Naive thymus-derived CD4-positive, alpha-beta T cell (primary cell): ENCODE data around the gene RASA3. TPM values are rescaled to one million over a fixed set of nuclear protein-coding genes. Genes with fewer than 3 reads are reported as not detected.

Experiments used
- ATAC-seq: fragments of 150-1000 bp; cut with Tn5 transposase; 2 replicates; pipeline ENCODE4 v1.10.0; 2021; ENCODE audit warnings: mild to moderate bottlenecking, moderate library complexity
- CTCF ChIA-PET: fragments of 350-600 bp; sonication (Branson Sonifier 250); formaldehyde crosslinking; loops from one replicate; lab custom pipeline; 2021; ENCODE audit warnings: antibody characterized with exemption; lab: Charles Lee
- POLR2A ChIA-PET: fragments of 350-600 bp; sonication (Branson Sonifier 250); formaldehyde crosslinking; loops from one replicate; lab custom pipeline; 2021; ENCODE audit warnings: antibody characterized with exemption, inconsistent platforms; lab: Charles Lee
- DNase-seq, 9 donors: peaks; one replicate each; pipeline versions ENCODE4 v3.0.0 to v3.0.0-alpha.2; 2020 to 2022; ENCODE audit warnings: mixed read lengths in 1 of 9
- H3K27ac ChIP-seq: one replicate; pipeline ENCODE4 v1.7.0; 2013; ENCODE audit warnings: mild to moderate bottlenecking, low read depth, low read length, moderate library complexity
- H3K27me3 ChIP-seq, 2 donors: one replicate each; pipeline ENCODE4 v1.7.0; 2013; ENCODE audit warnings: low read length in 2 of 2, mild to moderate bottlenecking in 2 of 2, moderate library complexity in 2 of 2; ENCODE audit not compliant: control insufficient read depth in 2 of 2, insufficient read depth in 2 of 2
- H3K36me3 ChIP-seq, 3 experiments: 1 replicate in 2 of 3; 2 replicates in 1 of 3; pipeline ENCODE4 v1.7.0; 2013; ENCODE audit warnings: low read length in 3 of 3, mild to moderate bottlenecking in 3 of 3, moderate library complexity in 1 of 3; ENCODE audit not compliant: insufficient read depth in 3 of 3, control insufficient read depth in 2 of 3
- H3K4me1 ChIP-seq, 2 donors: one replicate each; pipeline ENCODE4 v1.7.0; 2013; ENCODE audit warnings: low read length in 2 of 2, mild to moderate bottlenecking in 2 of 2, moderate library complexity in 1 of 2; ENCODE audit not compliant: control insufficient read depth in 2 of 2, insufficient read depth in 2 of 2
- H3K4me3 ChIP-seq: 2 replicates; pipeline ENCODE4 v1.7.0; 2013; ENCODE audit warnings: mild to moderate bottlenecking, low read length
- H3K9me3 ChIP-seq, 3 experiments: 1 replicate in 2 of 3; 2 replicates in 1 of 3; pipeline ENCODE4 v1.7.0; 2013; ENCODE audit warnings: low read length in 3 of 3; ENCODE audit not compliant: control insufficient read depth in 2 of 3
- H3K27ac Mint-ChIP-seq, 9 donors: one replicate each; pipeline ENCODE4 v1.8.0; 2020 to 2022; ENCODE audit warnings: mixed read lengths in 9 of 9, mild to moderate bottlenecking in 8 of 9, moderate library complexity in 5 of 9, inconsistent platforms in 2 of 9
- H3K27me3 Mint-ChIP-seq, 5 donors: one replicate each; pipeline ENCODE4 v1.8.0; 2021 to 2022; ENCODE audit warnings: mixed read lengths in 5 of 5, mild to moderate bottlenecking in 1 of 5
- H3K36me3 Mint-ChIP-seq, 5 donors: one replicate each; pipeline ENCODE4 v1.8.0; 2020 to 2022; ENCODE audit warnings: mixed read lengths in 5 of 5, mild to moderate bottlenecking in 3 of 5, inconsistent platforms in 1 of 5
- H3K4me1 Mint-ChIP-seq, 7 donors: one replicate each; pipeline ENCODE4 v1.8.0; 2020 to 2022; ENCODE audit warnings: mixed read lengths in 7 of 7, mild to moderate bottlenecking in 3 of 7, inconsistent platforms in 1 of 7
- H3K4me3 Mint-ChIP-seq, 10 donors: one replicate each; pipeline ENCODE4 v1.8.0; 2020 to 2022; ENCODE audit warnings: mild to moderate bottlenecking in 10 of 10, mixed read lengths in 10 of 10, moderate library complexity in 6 of 10, inconsistent platforms in 2 of 10
- H3K9me3 Mint-ChIP-seq, 11 donors: one replicate each; pipeline ENCODE4 v1.8.0; 2020 to 2022; ENCODE audit warnings: mixed read lengths in 11 of 11, mild to moderate bottlenecking in 4 of 11, inconsistent platforms in 1 of 11, moderate library complexity in 1 of 11
- intact Hi-C, 2 donors: fragments of 100-400 bp; cut with micrococcal nuclease; formaldehyde crosslinking; loops; one replicate each; pipeline ENCODE4 v1.15.1; 2023
- polyA plus RNA-seq, 2 donors: library from polyadenylated mRNA; unstranded; fragments of 300-500 nt; fragmentation: Illumina TruSeq; gene quantifications; one replicate each; pipeline ENCODE4 v1.2.3, GENCODE V29; 2021
- total RNA-seq, 6 experiments: library from RNA in 5 of 6; stranded (reverse) in 5 of 6; gene quantifications; 1 replicate in 5 of 6; 2 replicates in 1 of 6; pipeline ENCODE4 v1.2.3 and lab custom pipeline; 2021 to 2026

Gene RASA3
- total and polyA plus RNA-seq, 7 experiments from 2014 or later: 109 to 227 (median 195) TPM

DNA sequence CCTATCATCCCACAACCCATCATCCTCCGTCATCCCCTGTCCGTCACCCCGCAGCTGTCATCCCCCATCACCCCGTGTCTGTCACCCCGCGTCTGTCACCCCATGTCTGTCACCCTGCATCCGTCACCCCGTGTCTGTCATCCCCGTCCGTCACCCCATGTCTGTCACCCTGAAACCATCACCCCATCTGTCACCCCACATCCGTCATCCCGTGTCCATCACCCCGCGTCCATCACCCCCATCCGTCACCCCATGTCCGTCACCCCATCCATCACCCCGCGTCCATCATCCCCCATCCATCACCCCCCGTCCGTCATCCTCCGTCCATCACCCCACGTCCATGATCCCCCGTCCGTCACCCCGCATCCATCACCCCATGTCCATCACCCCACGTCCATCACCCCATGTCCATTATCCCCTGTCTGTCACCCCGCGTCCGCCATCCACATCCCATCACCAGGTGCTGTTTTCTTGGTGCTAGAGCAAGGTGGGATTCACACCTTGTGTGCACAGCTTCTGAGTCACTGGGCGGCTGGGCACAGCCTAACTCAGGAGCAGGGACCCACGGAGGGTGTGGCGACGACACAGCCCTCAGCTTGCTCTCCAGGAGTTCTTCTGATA lies 24.2 kb downstream of the RASA3 start:
- Histone ChIP-seq H3K4me3 (no peak overlapping the region), H3K4me1 (peaks cover 71 to 88% of the 10 kb centered on the region in 2 donors), H3K27me3 (no peaks in the 10 kb centered on the region), H3K27ac (peak overlapping the region; percentile 73), H3K36me3 (peaks cover 0 to 49% (median 25%) of the 10 kb centered on the region in 3 experiments), H3K9me3 (no peaks in the 10 kb centered on the region)
- intact Hi-C loops: no loop called here
- Mint-ChIP-seq H3K27me3 (no peaks in the 10 kb centered on the region), H3K9me3 (peaks cover 0 to 20% (median 0%) of the 10 kb centered on the region in 11 donors), H3K4me1 (peaks cover 41 to 82% (median 66%) of the 10 kb centered on the region in 7 donors), H3K4me3 (peak overlapping the region; percentile 54 to 95 (median 87)), H3K27ac (peak overlapping the region; percentile 71 to 98 (median 96)), H3K36me3 (peaks cover 0 to 27% (median 8%) of the 10 kb centered on the region in 5 donors)
- CTCF ChIA-PET: interaction anchor here (0.6 to 1.2 kb wide), 2 partner anchors 14 to 20 kb away, joined by 3 read pairs; no protein-coding TSS in a partner anchor
- peak in 1 of 9 donors; percentile 9 for DNase-seq
- ATAC-seq: no peak
- POLR2A ChIA-PET: interaction anchor here (8.5 kb wide), 1 partner anchor 19 kb away, joined by 137 read pairs; the partner anchor contains the start of gene RASA3

DNA sequence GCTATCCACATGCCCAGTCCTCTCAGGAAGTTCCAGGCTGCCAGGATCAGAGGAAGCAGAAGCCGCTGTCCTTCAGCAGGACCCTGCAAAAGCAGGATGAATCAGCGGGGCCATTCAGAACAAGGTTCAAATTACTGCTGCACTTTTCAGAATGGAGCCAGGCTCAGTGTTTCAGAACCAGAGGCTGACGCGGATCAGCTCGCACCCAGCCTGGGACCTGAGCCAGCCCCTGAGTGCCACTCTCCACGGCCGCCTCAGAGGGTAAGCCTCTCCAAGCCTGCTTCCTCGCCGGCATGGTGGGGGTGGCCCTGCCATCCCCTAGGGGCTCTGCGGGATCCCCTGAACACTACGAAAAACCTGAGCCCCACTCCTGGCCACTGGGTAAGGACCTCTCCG lies 24.7 kb downstream of the RASA3 start:
- H3K27ac Mint-ChIP-seq: peak overlapping the region; percentile 46 to 98 (median 94)
- H3K9me3 ChIP-seq: no peaks in the 10 kb centered on the region
- H3K4me1 ChIP-seq: peaks cover 67 to 85% of the 10 kb centered on the region in 2 donors
- H3K36me3 Mint-ChIP-seq: peaks cover 0 to 24% (median 5%) of the 10 kb centered on the region in 5 donors
- peaks cover 39 to 81% (median 67%) of the 10 kb centered on the region in 7 donors for H3K4me1 Mint-ChIP-seq
- peak overlapping the region; percentile 54 to 95 (median 87) for H3K4me3 Mint-ChIP-seq
- intact Hi-C loops: no loop called here
- ChIA-PET POLR2A (no interaction called here), CTCF (no interaction called here)
- no peak for DNase-seq
- peak overlapping the region; percentile 73 for H3K27ac ChIP-seq
- no peaks in the 10 kb centered on the region for H3K27me3 ChIP-seq
- ATAC-seq: no peak
- no peak overlapping the region for H3K4me3 ChIP-seq
- peaks cover 0 to 19% (median 0%) of the 10 kb centered on the region in 11 donors for H3K9me3 Mint-ChIP-seq
- H3K36me3 ChIP-seq: peaks cover 0 to 49% (median 21%) of the 10 kb centered on the region in 3 experiments
- H3K27me3 Mint-ChIP-seq: no peaks in the 10 kb centered on the region

DNA sequence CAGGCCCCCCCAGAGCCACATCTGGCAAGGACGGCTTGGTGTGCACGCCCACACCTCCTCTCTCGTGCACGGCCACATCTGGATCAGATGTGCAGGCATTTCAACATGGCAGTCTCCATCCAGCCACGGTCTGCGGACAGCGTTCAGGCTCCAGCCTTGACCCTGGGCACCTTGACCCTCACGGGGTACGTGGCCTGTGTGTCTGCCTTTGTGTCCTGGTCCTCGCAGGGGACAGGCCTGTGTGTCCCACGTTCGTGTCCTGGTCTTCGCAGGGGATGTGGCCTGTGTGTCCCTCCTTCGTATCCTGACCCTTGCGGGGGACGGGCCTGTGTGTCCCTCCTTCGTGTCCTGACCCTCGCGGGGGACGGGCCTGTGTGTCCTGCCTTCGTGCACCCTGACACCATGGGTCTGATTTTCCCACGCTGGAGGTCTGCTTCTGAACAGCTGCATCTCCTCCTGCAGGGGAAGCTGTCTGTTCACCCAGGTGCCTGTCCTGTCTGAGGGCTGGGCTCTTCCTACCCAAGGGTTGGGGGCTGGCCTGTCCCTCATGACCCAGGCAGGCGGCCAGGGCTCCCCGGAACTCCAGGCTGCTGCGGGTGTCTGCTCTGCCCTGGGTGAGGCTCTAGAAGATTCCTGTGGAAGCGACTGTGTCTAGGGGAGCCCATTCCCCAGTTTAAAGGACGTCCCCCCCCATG lies 25.3 kb downstream of the RASA3 start:
- H3K9me3 ChIP-seq: no peaks in the 10 kb centered on the region
- ATAC-seq (no peak), DNase-seq (peak in 1 of 9 donors; percentile 18)
- no peaks in the 10 kb centered on the region for H3K27me3 ChIP-seq
- H3K36me3 ChIP-seq: peaks cover 0 to 47% (median 24%) of the 10 kb centered on the region in 3 experiments
- CTCF ChIA-PET: interaction anchor here (0.7 kb wide), 1 partner anchor 119 kb away, joined by 3 read pairs; no protein-coding TSS in a partner anchor
- peaks cover 67 to 84% of the 10 kb centered on the region in 2 donors for H3K4me1 ChIP-seq
- intact Hi-C loops: no loop called here
- H3K27me3 Mint-ChIP-seq: no peaks in the 10 kb centered on the region
- H3K4me3 ChIP-seq: no peak overlapping the region
- H3K27ac Mint-ChIP-seq: peak overlapping the region in 7 of 9 donors; percentile 32 to 96 (median 72)
- H3K4me1 Mint-ChIP-seq: peaks cover 36 to 79% (median 69%) of the 10 kb centered on the region in 7 donors
- H3K4me3 Mint-ChIP-seq: peak overlapping the region in 8 of 10 donors; percentile 29 to 89 (median 66)
- H3K36me3 Mint-ChIP-seq: peaks cover 0 to 24% (median 5%) of the 10 kb centered on the region in 5 donors
- H3K9me3 Mint-ChIP-seq: peaks cover 0 to 19% (median 0%) of the 10 kb centered on the region in 11 donors
- POLR2A ChIA-PET: interaction anchor here (0.6 kb wide), 1 partner anchor 16 kb away, joined by 3 read pairs; no protein-coding TSS in a partner anchor
- H3K27ac ChIP-seq: peak overlapping the region; percentile 73

DNA sequence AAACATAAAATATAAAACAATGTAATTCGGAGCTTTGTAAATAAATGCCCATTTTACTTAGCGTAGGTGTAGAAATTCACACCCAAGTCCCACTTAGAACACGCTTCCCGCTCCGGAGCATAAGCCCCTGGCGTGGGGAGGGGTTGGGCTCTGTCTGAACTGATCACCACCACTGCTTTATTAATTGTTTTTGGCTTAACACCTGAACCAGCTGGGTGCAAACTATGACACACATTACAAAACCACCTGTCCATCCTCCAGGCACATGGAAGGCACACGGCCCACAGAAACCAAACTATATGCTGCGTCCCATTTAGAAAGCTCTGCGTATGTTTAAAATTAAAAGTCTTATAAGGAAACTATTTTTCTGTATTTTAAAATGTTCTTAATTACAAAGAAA lies 25.9 kb downstream of the RASA3 start:
- Histone ChIP-seq H3K9me3 (no peaks in the 10 kb centered on the region), H3K27me3 (no peaks in the 10 kb centered on the region), H3K4me1 (peaks cover 71 to 84% of the 10 kb centered on the region in 2 donors), H3K4me3 (no peak overlapping the region), H3K36me3 (peaks cover 2 to 50% (median 27%) of the 10 kb centered on the region in 3 experiments), H3K27ac (peak overlapping the region; percentile 48)
- Mint-ChIP-seq H3K27me3 (no peaks in the 10 kb centered on the region), H3K36me3 (peaks cover 0 to 25% (median 5%) of the 10 kb centered on the region in 5 donors), H3K4me3 (peak overlapping the region in 8 of 10 donors; percentile 23 to 89 (median 57)), H3K4me1 (peaks cover 33 to 79% (median 68%) of the 10 kb centered on the region in 7 donors), H3K27ac (peak overlapping the region in 8 of 9 donors; percentile 32 to 88 (median 70)), H3K9me3 (peaks cover 0 to 21% (median 0%) of the 10 kb centered on the region in 11 donors)
- DNase-seq: no peak
- ChIA-PET CTCF (interaction anchor here (0.6 to 0.7 kb wide), 2 partner anchors 39 to 120 kb away, joined by 3 read pairs; no protein-coding TSS in a partner anchor), POLR2A (interaction anchor here (1.0 kb wide), 1 partner anchor 12 kb away, joined by 3 read pairs; no protein-coding TSS in a partner anchor)
- no peak for ATAC-seq
- intact Hi-C loops: no loop called here

DNA sequence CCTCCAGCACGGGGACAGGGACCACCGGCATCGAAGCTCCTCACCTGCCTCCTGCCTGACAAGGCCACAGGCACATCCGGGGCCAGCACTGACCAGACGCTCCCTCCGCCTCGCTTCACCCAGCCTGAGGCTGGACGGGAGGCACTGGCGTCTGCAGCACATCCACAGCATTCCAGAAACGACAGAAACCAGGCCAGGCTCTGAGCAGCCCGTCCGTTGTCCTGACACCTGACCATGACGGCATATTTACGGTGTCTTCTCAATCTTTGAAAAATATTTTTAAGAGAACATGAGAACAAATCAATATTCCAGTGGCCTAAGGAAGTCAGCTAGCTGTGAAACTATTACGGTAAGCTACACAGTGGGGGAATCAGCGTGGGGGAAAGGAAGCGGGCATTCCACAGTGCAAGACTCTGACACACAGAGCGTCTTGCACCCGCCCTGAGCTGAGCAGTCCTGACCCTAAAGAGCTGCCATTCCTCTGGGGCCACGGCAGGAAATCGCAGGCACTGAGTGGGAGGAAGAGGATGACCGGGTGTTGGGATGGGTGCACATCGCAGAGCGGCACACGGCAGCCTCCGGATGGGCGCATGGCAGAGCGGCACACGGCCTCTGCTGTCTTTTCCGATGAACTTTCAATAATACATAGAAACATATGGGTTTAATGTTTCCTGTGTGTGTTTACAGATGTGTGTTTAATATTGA lies 26.8 kb downstream of the RASA3 start:
- H3K9me3 ChIP-seq: no peaks in the 10 kb centered on the region
- H3K27ac Mint-ChIP-seq: peak overlapping the region in 8 of 9 donors; percentile 57 to 95 (median 84)
- H3K36me3 ChIP-seq: peaks cover 8 to 59% (median 27%) of the 10 kb centered on the region in 3 experiments
- intact Hi-C loops: no loop called here
- peaks cover 30 to 84% (median 65%) of the 10 kb centered on the region in 7 donors for H3K4me1 Mint-ChIP-seq
- ChIA-PET POLR2A (interaction anchor here (0.6 to 1.0 kb wide), 5 partner anchors 9 to 39 kb away, joined by 3 to 4 read pairs (median 3); no protein-coding TSS in a partner anchor), CTCF (interaction anchor here (0.6 kb wide), 1 partner anchor 38 kb away, joined by 3 read pairs; no protein-coding TSS in a partner anchor)
- H3K27ac ChIP-seq: peak overlapping the region; percentile 37
- H3K9me3 Mint-ChIP-seq: peaks cover 0 to 22% (median 0%) of the 10 kb centered on the region in 11 donors
- DNase-seq: peak in 1 of 9 donors; percentile 18
- peaks cover 70 to 88% of the 10 kb centered on the region in 2 donors for H3K4me1 ChIP-seq
- H3K27me3 ChIP-seq: no peaks in the 10 kb centered on the region
- no peaks in the 10 kb centered on the region for H3K27me3 Mint-ChIP-seq
- no peak for ATAC-seq
- no peak overlapping the region for H3K4me3 ChIP-seq
- H3K4me3 Mint-ChIP-seq: peak overlapping the region in 9 of 10 donors; percentile 16 to 89 (median 54)
- H3K36me3 Mint-ChIP-seq: peaks cover 0 to 24% (median 5%) of the 10 kb centered on the region in 5 donors
